ENCODE measurements around the gene AUP1. TPM values are rescaled to one million over a fixed set of nuclear protein-coding genes. Genes with fewer than 3 reads are reported as not detected.

Gene AUP1
- total and polyA plus RNA-seq, 2 donors (not counting 3 experiments of a cell fraction or from before 2014, with no cell fraction given), result 103 to 187 TPM

DNA sequence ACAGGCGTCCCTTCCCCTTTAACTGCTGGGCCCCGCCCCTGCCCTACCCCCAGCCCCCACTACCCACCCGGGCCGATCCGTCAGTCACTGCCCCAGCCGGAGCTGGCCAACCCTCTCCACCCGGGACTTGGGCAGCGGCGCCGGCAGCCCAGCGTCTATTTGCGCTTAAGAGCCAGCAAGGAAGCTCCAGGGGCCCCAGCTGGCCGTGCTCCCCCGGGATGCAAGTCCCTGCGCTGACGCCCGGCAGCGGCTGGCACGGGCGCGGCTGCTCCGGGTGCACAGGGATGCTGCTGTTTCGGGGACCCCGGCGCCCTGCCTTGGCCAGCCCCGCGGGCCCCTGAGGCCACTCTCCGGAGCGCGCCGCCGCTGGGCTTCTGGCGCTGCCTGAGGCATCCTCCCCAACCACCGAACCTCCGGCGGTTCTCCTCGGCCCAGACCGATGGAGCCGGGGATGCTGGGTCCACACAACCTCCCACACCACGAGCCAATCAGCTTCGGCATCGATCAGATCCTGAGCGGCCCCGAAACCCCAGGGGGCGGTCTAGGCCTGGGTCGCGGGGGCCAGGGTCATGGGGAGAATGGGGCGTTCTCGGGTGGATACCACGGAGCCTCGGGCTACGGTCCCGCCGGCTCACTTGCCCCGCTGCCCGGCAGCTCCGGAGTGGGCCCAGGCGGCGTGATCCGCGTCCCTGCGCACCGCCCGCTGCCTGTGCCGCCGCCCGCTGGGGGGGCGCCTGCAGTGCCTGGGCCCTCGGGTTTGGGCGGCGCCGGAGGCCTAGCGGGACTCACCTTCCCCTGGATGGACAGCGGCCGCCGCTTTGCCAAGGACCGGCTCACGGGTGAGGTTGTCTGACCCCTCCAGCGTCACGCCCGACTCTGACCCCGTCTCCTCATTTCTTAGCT is 14.9 kb downstream of the AUP1 start, which contains the start of gene TLX2:
Gene TLX2 (plus strand): TSS at position 83 of the 903 bp plus-strand sequence. CDS start 357 bp downstream, at position 440.
- DNase-seq (ENCODE audit: low read depth, low spot score) (no peak), FAIRE-seq (no peak)
- Histone ChIP-seq H4K20me1 (replicated peaks; ENCODE audit: control insufficient read depth, extremely low read depth, insufficient read depth, low read length) (no peaks in the 10 kb centered on the region), H3K79me2 (ENCODE audit: control insufficient read depth, insufficient read depth, low read length) (no peaks in the 10 kb centered on the region), H3K36me3 (ENCODE audit: control insufficient read depth in 2 of 2, extremely low read depth in 1 of 2, insufficient read depth in 2 of 2, low read length in 2 of 2) (no peaks in the 10 kb centered on the region), H3K9me1 (replicated peaks; ENCODE audit: control insufficient read depth, extremely low read depth, insufficient read depth, low read length) (no peaks in the 10 kb centered on the region), H3K27me3 (ENCODE audit: control insufficient read depth in 2 of 2, insufficient read depth in 2 of 2, low read length in 2 of 2) (peaks cover 87 to 98% of the 10 kb centered on the region in 2 experiments), H3K9ac (replicated peaks; ENCODE audit: extremely low read depth, insufficient read depth, low read length) (no peak within 1 kb of the TSS), H3K9me3 (replicated peaks; ENCODE audit: control insufficient read depth, insufficient read depth, low read length) (no peaks in the 10 kb centered on the region), H3K27ac (ENCODE audit: insufficient read depth, low read depth, low read length) (no peak within 1 kb of the TSS), H3K4me2 (ENCODE audit: insufficient read depth, low read length) (no peak within 1 kb of the TSS), H3K4me3 (replicated peaks in 1 of 3; ENCODE audit: insufficient read depth in 1 of 3, low read depth in 1 of 3, low read length in 3 of 3) (no peak within 1 kb of the TSS), H2AFZ (ENCODE audit: low read depth, low read length) (no peak within 1 kb of the TSS), H3K4me1 (ENCODE audit: control insufficient read depth, extremely low read depth, insufficient read depth, low read length) (peaks cover 7% of the 10 kb centered on the region)
- no peak for TF ChIP-seq POLR2A (IDR thresholded peaks at IDR 0.05; ENCODE audit: low read depth, low read length)
- no peak for TF ChIP-seq CTCF (IDR thresholded peaks at IDR 0.05; ENCODE audit: extremely low read depth in 1 of 2, insufficient read depth in 1 of 2, low read depth in 1 of 2, low read length in 2 of 2)
- no peak for TF ChIP-seq MYC (IDR thresholded peaks at IDR 0.05; ENCODE audit: low read depth, low read length)
- TF ChIP-seq, protein P1, sequence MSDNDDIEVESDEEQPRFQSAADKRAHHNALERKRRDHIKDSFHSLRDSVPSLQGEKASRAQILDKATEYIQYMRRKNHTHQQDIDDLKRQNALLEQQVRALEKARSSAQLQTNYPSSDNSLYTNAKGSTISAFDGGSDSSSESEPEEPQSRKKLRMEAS (IDR thresholded peaks at IDR 0.05; ENCODE audit: insufficient read depth, insufficient read length), result no peak
- no peak for TF ChIP-seq FOS (IDR thresholded peaks at IDR 0.05; ENCODE audit: borderline replicate concordance, insufficient read depth, low read length)
- no peak for TF ChIP-seq POLR2AphosphoS5 (IDR thresholded peaks at IDR 0.05; ENCODE audit: insufficient read depth, low read depth, low read length)
- no peak for TF ChIP-seq JUN (IDR thresholded peaks at IDR 0.05; ENCODE audit: borderline replicate concordance, insufficient read depth, insufficient read length, low read depth)
- TF ChIP-seq EZH2 (IDR thresholded peaks at IDR 0.05; ENCODE audit: borderline replicate concordance, low read depth, low read length, severe bottlenecking), result no peak
- intact Hi-C loops (cut with micrococcal nuclease), result no loop called here
- dilution Hi-C loops (cut with MboI; ENCODE audit: extremely low pct_ligation_motif_present, low sequenced_read_pairs), result no loop called here
- ChIA-PET POLR2A (interaction anchor here (0.7 kb wide), 3 partner anchors 11 to 452 kb away, joined by 3 to 5 read pairs (median 4); partner anchors contain the start of gene DQX1), CTCF (interaction anchor here (1.4 kb wide), 1 partner anchor 9 kb away, joined by 3 read pairs; no protein-coding TSS in a partner anchor)
- BruUV-seq (replicated peaks), result no TSS peak

All from endothelial cell of umbilical vein (primary cell).